Smooth muscle cell (in vitro differentiated cells): Measurements from ENCODE around the gene TMEM200C. TPM values are rescaled to one million over a fixed set of nuclear protein-coding genes. Genes with fewer than 3 reads are reported as not detected.

Source experiments
- DNase-seq: peaks from one replicate; lab custom pipeline; 2025; ENCODE audit not compliant: unreplicated experiment; lab: John Stamatoyannopoulos, UW
- H2AFZ ChIP-seq: fragments of 200-600 bp; sonication (generic); 2 replicates; pipeline ENCODE4 v1.6.0; 2016; ENCODE audit warnings: antibody characterized with exemption, low read depth, mild to moderate bottlenecking
- H3F3A ChIP-seq: fragments of 200-600 bp; sonication (generic); 2 replicates; pipeline ENCODE4 v1.6.0; 2017; ENCODE audit warnings: antibody characterized with exemption, low read depth
- H3K27ac ChIP-seq: fragments of 200-600 bp; sonication (generic); 2 replicates; pipeline ENCODE4 v1.5.1; 2016; ENCODE audit warnings: low read depth, mild to moderate bottlenecking
- H3K27me3 ChIP-seq: fragments of 200-600 bp; sonication (generic); 2 replicates; pipeline ENCODE4 v1.6.1; 2016; ENCODE audit warnings: low read depth, mild to moderate bottlenecking
- H3K36me3 ChIP-seq: fragments of 200-600 bp; sonication (generic); 2 replicates; pipeline ENCODE4 v1.5.1; 2016; ENCODE audit warnings: low read depth
- H3K4me1 ChIP-seq: fragments of 200-600 bp; sonication (generic); 2 replicates; pipeline ENCODE4 v1.5.1; 2016; ENCODE audit warnings: low read depth
- H3K4me2 ChIP-seq: fragments of 200-600 bp; sonication (generic); 2 replicates; pipeline ENCODE4 v1.6.0; 2016; ENCODE audit warnings: mild to moderate bottlenecking
- H3K4me3 ChIP-seq: fragments of 200-600 bp; sonication (generic); 2 replicates; pipeline ENCODE4 v1.5.1; 2016; ENCODE audit warnings: mild to moderate bottlenecking
- H3K79me2 ChIP-seq: fragments of 200-600 bp; sonication (generic); 2 replicates; pipeline ENCODE4 v1.6.0; 2016; ENCODE audit warnings: low read depth, mild to moderate bottlenecking
- H3K9ac ChIP-seq: fragments of 200-600 bp; sonication (generic); 2 replicates; pipeline ENCODE4 v1.6.0; 2016; ENCODE audit warnings: low read depth
- H3K9me3 ChIP-seq: fragments of 200-600 bp; sonication (generic); replicated peaks from 2 replicates; pipeline ENCODE4 v1.5.1; 2016; ENCODE audit warnings: low read depth
- H4K20me1 ChIP-seq: fragments of 200-600 bp; sonication (generic); 2 replicates; pipeline ENCODE4 v1.6.0; 2016; ENCODE audit warnings: low read depth
- CTCF ChIP-seq: fragments of 200-600 bp; sonication (generic); IDR thresholded peaks from 2 replicates; pipeline ENCODE4 v1.5.1; 2017; ENCODE audit warnings: borderline replicate concordance, mild to moderate bottlenecking, antibody characterized with exemption; ENCODE audit not compliant: insufficient read depth, poor library complexity, severe bottlenecking
- WGBS: methylation state at CpG from one replicate; pipeline ENCODE4 v1.1.7; 2016; ENCODE audit warnings: low lambda C conversion rate; 5-methylcytosine and 5-hydroxymethylcytosine counted together
- polyA plus RNA-seq: library from polyadenylated mRNA; unstranded; fragments of >200 nt; fragmentation: Nextera tagmentation; extraction: Ambion mirVana; gene quantifications from 2 replicates; pipeline ENCODE4 v1.2.1, GENCODE V29; 2016
- total RNA-seq: library from RNA; depleted of rRNA; stranded (reverse); fragments of >200 nt; gene quantifications from 2 replicates; pipeline ENCODE4 v1.2.3, GENCODE V29; 2014

TMEM200C gene
- total and polyA plus RNA-seq, 2 experiments from 2014 or later: 0.56 to 1.2 TPM

GRCh38 chr18:5876891-5877290 lies 18.4 kb downstream of the TMEM200C start:
- H3K9me3 ChIP-seq: no peaks in the 10 kb centered on the region
- H3K4me3 ChIP-seq: no peak overlapping the region
- no peaks in the 10 kb centered on the region for H4K20me1 ChIP-seq
- no peak overlapping the region for H2AFZ ChIP-seq
- H3K79me2 ChIP-seq: no peaks in the 10 kb centered on the region
- no peaks in the 10 kb centered on the region for H3K36me3 ChIP-seq
- no peak for TF ChIP-seq CTCF
- DNase-seq: no peak
- peaks cover 68% of the 10 kb centered on the region for H3K27me3 ChIP-seq
- no peak overlapping the region for H3K9ac ChIP-seq
- no peak overlapping the region for H3K4me2 ChIP-seq
- no peak overlapping the region for H3K27ac ChIP-seq
- H3F3A ChIP-seq: no peaks in the 10 kb centered on the region
- no peaks in the 10 kb centered on the region for H3K4me1 ChIP-seq

GRCh38 chr18:5874336-5874735 lies 21.0 kb downstream of the TMEM200C start:
- TF ChIP-seq CTCF: no peak
- no peaks in the 10 kb centered on the region for H3K36me3 ChIP-seq
- no peaks in the 10 kb centered on the region for H3F3A ChIP-seq
- no peaks in the 10 kb centered on the region for H3K79me2 ChIP-seq
- H3K4me1 ChIP-seq: no peaks in the 10 kb centered on the region
- no peak overlapping the region for H3K9ac ChIP-seq
- DNase-seq: no peak
- peaks cover 66% of the 10 kb centered on the region for H3K27me3 ChIP-seq
- H2AFZ ChIP-seq: no peak overlapping the region
- H3K9me3 ChIP-seq: no peaks in the 10 kb centered on the region
- H3K4me3 ChIP-seq: no peak overlapping the region
- no peak overlapping the region for H3K4me2 ChIP-seq
- no peak overlapping the region for H3K27ac ChIP-seq
- no peaks in the 10 kb centered on the region for H4K20me1 ChIP-seq

GRCh38 chr18:5872886-5873285 lies 22.4 kb downstream of the TMEM200C start:
- Histone ChIP-seq H4K20me1 (no peaks in the 10 kb centered on the region), H3K4me1 (no peaks in the 10 kb centered on the region), H3K4me3 (no peak overlapping the region), H3K9ac (no peak overlapping the region), H3K9me3 (no peaks in the 10 kb centered on the region), H3K27ac (no peak overlapping the region), H3F3A (no peaks in the 10 kb centered on the region), H3K36me3 (no peaks in the 10 kb centered on the region), H2AFZ (no peak overlapping the region), H3K79me2 (no peaks in the 10 kb centered on the region), H3K27me3 (peaks cover 55% of the 10 kb centered on the region), H3K4me2 (no peak overlapping the region)
- 60% methylated on average over 3 of the region's 3 CpGs for WGBS
- TF ChIP-seq CTCF: no peak
- no peak for DNase-seq

- Histone ChIP-seq H3K27ac (no peak overlapping the region), H3K9ac (no peak overlapping the region), H3K9me3 (no peaks in the 10 kb centered on the region), H3K4me1 (no peaks in the 10 kb centered on the region), H3F3A (no peaks in the 10 kb centered on the region), H3K4me3 (no peak overlapping the region), H3K27me3 (peaks cover 41% of the 10 kb centered on the region), H3K79me2 (no peaks in the 10 kb centered on the region), H4K20me1 (no peaks in the 10 kb centered on the region), H3K36me3 (no peaks in the 10 kb centered on the region), H3K4me2 (no peak overlapping the region), H2AFZ (no peak overlapping the region)
- DNase-seq: no peak
- TF ChIP-seq CTCF: no peak
- WGBS: 88% methylated on average over 1 of the region's 1 CpG
Measured at GRCh38 chr18:5871426-5871825, 23.9 kb downstream of the TMEM200C start.
